ENCODE measurements around the gene MAPKAP1.

GRCh38 chr9:125611121-125611765 lies 95.8 kb downstream of the MAPKAP1 start:
- TF ChIP-seq ZNF274 (IDR thresholded peaks at IDR 0.05; ENCODE audit: low read depth, low read length) (no peak), YY1 (IDR thresholded peaks at IDR 0.05; ENCODE audit: insufficient read depth, insufficient read length) (no peak), SUZ12 (IDR thresholded peaks at IDR 0.05; ENCODE audit: extremely low read depth, insufficient read depth, insufficient read length) (no peak)
